Stomach (tissue), 9 donors: ENCODE measurements around the gene PABPN1. TPM values are rescaled to one million over a fixed set of nuclear protein-coding genes. Genes with fewer than 3 reads are reported as not detected.

Experiments used
- DNase-seq, 2 donors: peaks; one replicate each; pipeline versions ENCODE4 v3.0.0 to v3.0.0-alpha.2; 2013 to 2019
- H3K27ac ChIP-seq, 5 donors: fragments of 200-600 bp in 4 of 5; sonication (generic) in 4 of 5; one replicate each; pipeline ENCODE4 v1.5.1; 2013 to 2019; ENCODE audit warnings: mild to moderate bottlenecking in 1 of 5, moderate library complexity in 1 of 5
- H3K27me3 ChIP-seq, 3 donors: fragments of 200-600 bp; sonication (generic); one replicate each; pipeline ENCODE4 v1.5.1; 2017 to 2019; ENCODE audit warnings: mixed run types in 1 of 3
- H3K36me3 ChIP-seq, 4 donors: fragments of 200-600 bp; sonication (generic); 1 replicate in 3 of 4; 2 replicates in 1 of 4; pipeline ENCODE4 v1.5.1; 2016 to 2019
- H3K4me1 ChIP-seq, 4 donors: fragments of 200-600 bp; sonication (generic); one replicate each; pipeline ENCODE4 v1.5.1; 2016 to 2019
- H3K4me3 ChIP-seq, 4 donors: fragments of 200-600 bp; sonication (generic) in 3 of 4; one replicate each; pipeline ENCODE4 v1.5.1; 2016 to 2019; ENCODE audit warnings: mild to moderate bottlenecking in 1 of 4
- H3K9me3 ChIP-seq, 4 donors: fragments of 200-600 bp; sonication (generic); one replicate each; pipeline ENCODE4 v1.5.1; 2016 to 2019
- CTCF ChIP-seq, 7 experiments: fragments of 450-650 bp in 4 of 7; fragments of 200-600 bp in 3 of 7; sonication (generic) in 3 of 7; IDR thresholded peaks; one replicate each; pipeline ENCODE4 v1.5.1; 2016 to 2019; ENCODE audit warnings: antibody characterized with exemption in 7 of 7, control low read depth in 2 of 7, mild to moderate bottlenecking in 1 of 7
- EP300 ChIP-seq: sonication (generic); formaldehyde crosslinking; IDR thresholded peaks from one replicate; pipeline ENCODE4 v1.6.1; 2017; ENCODE audit warnings: antibody characterized with exemption
- POLR2A ChIP-seq, 4 donors: fragments of 450-650 bp; IDR thresholded peaks; one replicate each; pipeline ENCODE4 v1.6.1; 2016; ENCODE audit warnings: antibody characterized with exemption in 4 of 4, control low read depth in 2 of 4, mild to moderate bottlenecking in 1 of 4, moderate library complexity in 1 of 4
- POLR2AphosphoS5 ChIP-seq, 3 donors: sonication (generic); formaldehyde crosslinking; IDR thresholded peaks; one replicate each; pipeline ENCODE4 v1.6.1; 2016; ENCODE audit warnings: antibody characterized with exemption in 3 of 3
- WGBS, 5 donors: extraction: QIAGEN DNeasy Blood & Tissue Kit in 3 of 5; methylation state at CpG; one replicate each; pipeline versions ENCODE4 v1.1.5 to v1.1.7; 2013 to 2018; 5-methylcytosine and 5-hydroxymethylcytosine counted together
- intact Hi-C: fragments of 100-400 bp; cut with DNase I; formaldehyde crosslinking; loops from one replicate; pipeline ENCODE4 v1.15.1; 2023; ENCODE audit warnings: low total_unique reads
- polyA plus RNA-seq, 3 donors: library from polyadenylated mRNA; stranded (reverse); fragments of 200-250 nt; gene quantifications; one replicate each; pipeline ENCODE4 v1.2.3, GENCODE V29; 2013
- total RNA-seq, 5 donors: library from RNA; depleted of rRNA; stranded (reverse); fragments of >200 nt; gene quantifications; one replicate each; pipeline versions ENCODE4 v1.1.0 to v1.2.3, GENCODE V29; 2014 to 2016
- donor health status: healthy with polysubstance abuse.
- donor health status: Bipolar disorder and iron deficiency.
- donor health status: healthy.

PABPN1 gene
- total and polyA plus RNA-seq, 8 donors = 24.5 to 190 (median 130) TPM

DNA sequence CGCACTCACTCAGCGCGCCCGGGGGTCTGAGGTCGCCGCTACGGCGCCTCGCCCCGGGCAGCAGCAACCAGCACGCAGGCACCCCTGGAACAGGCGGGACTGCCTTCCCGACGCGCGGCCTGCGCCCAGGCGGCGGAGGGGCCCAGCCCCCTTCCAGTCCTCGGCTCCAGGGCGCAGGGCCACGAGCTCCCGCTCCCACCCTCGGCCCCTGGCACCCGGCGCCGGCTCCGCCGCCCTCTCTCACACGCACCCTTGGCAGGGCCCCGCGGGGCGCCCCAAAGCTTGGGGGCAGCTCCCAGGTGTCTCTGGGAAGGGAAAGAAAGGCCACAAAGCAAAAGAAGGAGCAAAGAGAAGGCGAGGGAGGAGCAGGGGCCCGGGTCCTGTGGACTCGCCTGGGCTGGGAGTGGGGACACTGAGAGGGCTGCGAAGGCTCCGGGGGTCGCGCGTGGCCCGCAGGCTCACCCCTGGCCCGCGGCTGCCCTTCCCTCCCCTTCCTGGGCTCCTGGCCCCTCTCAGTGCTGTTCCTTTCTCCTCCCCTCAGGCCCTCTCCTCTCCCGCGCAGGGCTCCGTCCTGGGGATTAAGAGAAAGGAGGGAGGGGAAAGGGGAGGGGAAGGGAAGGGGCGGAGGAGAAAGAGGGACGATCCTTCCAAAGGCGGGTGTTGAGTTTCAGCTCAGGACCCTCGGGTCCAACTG lies 44.6 kb downstream of the PABPN1 start:
- Histone ChIP-seq H3K4me3 (peak overlapping the region; percentile 47 to 65 (median 49)), H3K36me3 (no peaks in the 10 kb centered on the region), H3K4me1 (peaks cover 8 to 63% (median 35%) of the 10 kb centered on the region in 4 donors), H3K9me3 (no peaks in the 10 kb centered on the region), H3K27me3 (peaks cover 0 to 32% (median 24%) of the 10 kb centered on the region in 3 donors), H3K27ac (peak overlapping the region; percentile 77 to 94 (median 84))
- peak in 1 of 2 donors; percentile 72 for DNase-seq
- WGBS, 5 donors = 2 to 28% (median 3%) methylated on average over 6 to 48 of the region's 51 CpGs
- intact Hi-C loops = no loop called here
- TF ChIP-seq CTCF (IDR thresholded peaks at IDR 0.05) (no peak), POLR2AphosphoS5 (IDR thresholded peaks at IDR 0.05) (peak; percentile 52 to 61 (median 56)), EP300 (no peak)

GRCh38 chr14:23366426-23366921 lies 45.2 kb downstream of the PABPN1 start:
- Histone ChIP-seq H3K27ac (peak overlapping the region; percentile 62 to 94 (median 84)), H3K4me3 (peak overlapping the region; percentile 47 to 65 (median 49)), H3K4me1 (peaks cover 8 to 58% (median 33%) of the 10 kb centered on the region in 4 donors), H3K36me3 (no peaks in the 10 kb centered on the region), H3K27me3 (peaks cover 0 to 32% (median 24%) of the 10 kb centered on the region in 3 donors), H3K9me3 (no peaks in the 10 kb centered on the region)
- TF ChIP-seq CTCF (IDR thresholded peaks at IDR 0.05) (no peak), POLR2AphosphoS5 (IDR thresholded peaks at IDR 0.05) (peak in 1 of 3 donors; percentile 3)
- WGBS, 5 donors = 16 to 29% (median 24%) methylated on average over 15 to 34 of the region's 34 CpGs
- DNase-seq = peak in 1 of 2 donors; percentile 94
- intact Hi-C loops = no loop called here

- Histone ChIP-seq H3K27ac (no peak overlapping the region), H3K4me1 (peaks cover 4 to 23% (median 14%) of the 10 kb centered on the region in 4 donors), H3K4me3 (no peak overlapping the region), H3K27me3 (peaks cover 0 to 17% (median 10%) of the 10 kb centered on the region in 3 donors), H3K36me3 (no peaks in the 10 kb centered on the region), H3K9me3 (no peaks in the 10 kb centered on the region)
- intact Hi-C loops = loop anchor here (5.0 kb wide), 1 partner anchor 108 kb away; no protein-coding TSS in a partner anchor
- no peak for DNase-seq
- TF ChIP-seq CTCF (IDR thresholded peaks at IDR 0.05) (no peak), POLR2AphosphoS5 (IDR thresholded peaks at IDR 0.05) (no peak), EP300 (no peak), POLR2A (IDR thresholded peaks at IDR 0.05) (no peak)
- WGBS, 5 donors = 38 to 86% (median 63%) methylated on average over 1 of the region's 1 CpG
These were observed 49.0 kb downstream of the PABPN1 start for GRCh38 chr14:23370221-23370620.

DNA sequence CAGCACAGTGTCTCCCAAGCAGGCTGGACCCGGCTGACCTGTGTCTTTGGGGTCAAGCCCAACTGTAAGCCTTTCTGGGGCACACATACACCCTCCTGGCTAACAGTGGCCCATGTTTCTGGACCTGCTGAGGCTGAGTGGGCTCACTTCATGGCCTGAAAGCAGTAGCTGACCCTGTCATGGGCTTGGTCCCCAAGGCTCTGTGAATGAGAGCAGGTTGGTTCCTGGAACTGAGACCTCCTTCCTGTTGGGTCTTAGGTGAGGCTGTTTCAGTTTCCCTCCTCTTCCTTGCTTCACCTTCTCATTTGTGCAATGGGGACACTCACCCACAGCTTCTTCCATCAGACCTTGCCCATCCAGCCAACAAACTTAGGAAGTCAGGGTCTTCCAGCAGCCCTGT lies 50.6 kb downstream of the PABPN1 start:
- Histone ChIP-seq H3K9me3 (no peaks in the 10 kb centered on the region), H3K4me3 (no peak overlapping the region), H3K4me1 (peaks cover 0 to 11% (median 2%) of the 10 kb centered on the region in 4 donors), H3K36me3 (no peaks in the 10 kb centered on the region), H3K27me3 (peaks cover 0 to under 1% (median 0%) of the 10 kb centered on the region in 3 donors), H3K27ac (no peak overlapping the region)
- DNase-seq = no peak
- intact Hi-C loops = loop anchor here (5.0 kb wide), 1 partner anchor 110 kb away; no protein-coding TSS in a partner anchor
- TF ChIP-seq EP300 (no peak), CTCF (IDR thresholded peaks at IDR 0.05) (no peak), POLR2AphosphoS5 (IDR thresholded peaks at IDR 0.05) (no peak)
- WGBS, 5 donors = 75 to 86% (median 78%) methylated on average over 1 of the region's 1 CpG; no CpG with 5 or more reads in 1 of the 5 donors
